Kidney (tissue), 22 donors: ENCODE data around the gene APOL2. TPM values are rescaled to one million over a fixed set of nuclear protein-coding genes. Genes with fewer than 3 reads are reported as not detected.

Source experiments
- DNase-seq, 5 donors: peaks; one replicate each; pipeline ENCODE4 v3.0.0-alpha.2; 2013 to 2020
- FAIRE-seq: peaks from 2 replicates; lab custom pipeline; 2012; peaks lifted over from hg19 to GRCh38; lab: Jason Lieb, UNC
- H3K27ac ChIP-seq, 2 donors: one replicate each; pipeline ENCODE4 v1.7.0; 2013; ENCODE audit warnings: low read depth in 2 of 2, low read length in 2 of 2, inconsistent platforms in 1 of 2
- H3K27me3 ChIP-seq: one replicate; pipeline ENCODE4 v1.7.1; 2013; ENCODE audit warnings: low read length, inconsistent platforms; ENCODE audit not compliant: control insufficient read depth, insufficient read depth
- H3K36me3 ChIP-seq, 3 donors: one replicate each; pipeline versions ENCODE4 v1.7.0 to v1.7.1; 2013; ENCODE audit warnings: low read length in 3 of 3, control low read depth in 1 of 3, inconsistent platforms in 1 of 3; ENCODE audit not compliant: insufficient read depth in 3 of 3, control insufficient read depth in 2 of 3
- H3K4me1 ChIP-seq, 3 donors: one replicate each; pipeline versions ENCODE4 v1.7.0 to v1.7.1; 2013; ENCODE audit warnings: low read length in 3 of 3, inconsistent platforms in 1 of 3, low read depth in 1 of 3; ENCODE audit not compliant: control insufficient read depth in 2 of 3, insufficient read depth in 2 of 3
- H3K4me3 ChIP-seq, 3 donors: one replicate each; pipeline versions ENCODE4 v1.7.0 to v1.8.1; 2013; ENCODE audit warnings: low read length in 3 of 3, control low read depth in 1 of 3, inconsistent platforms in 1 of 3
- H3K9ac ChIP-seq, 3 donors: one replicate each; pipeline versions ENCODE4 v1.7.0 to v1.7.1; 2013; ENCODE audit warnings: low read length in 3 of 3, control low read depth in 1 of 3, inconsistent platforms in 1 of 3
- H3K9me3 ChIP-seq, 3 donors: one replicate each; pipeline versions ENCODE4 v1.7.0 to v1.7.1; 2013; ENCODE audit warnings: low read length in 3 of 3, control low read depth in 1 of 3, inconsistent platforms in 1 of 3; ENCODE audit not compliant: control insufficient read depth in 2 of 3, insufficient read depth in 1 of 3
- CTCF ChIP-seq: IDR thresholded peaks from 3 replicates; pipeline ENCODE4 v1.5.1; 2012; ENCODE audit warnings: mild to moderate bottlenecking, moderate library complexity, borderline replicate concordance; ENCODE audit not compliant: insufficient read depth; ENCODE audit errors: extremely low read depth
- intact Hi-C: fragments of 100-400 bp; cut with DNase I; formaldehyde crosslinking; loops from one replicate; pipeline ENCODE4 v1.11.1; 2022
- long read RNA-seq, 10 donors: library from polyadenylated mRNA in 1 of 10; unstranded in 1 of 10; transcript quantifications; one replicate each; pipeline ENCODE4 v2.0.0 and lab custom pipeline, GENCODE V29; 2021 to 2026
- polyA plus RNA-seq: library from polyadenylated mRNA; stranded (reverse); fragments of 350-450 nt; fragmentation: Illumina TruSeq; extraction: RNeasy Lipid Tissue Mini Kit (QIAGEN cat#74804); gene quantifications from one replicate; pipeline ENCODE4 v1.2.3, GENCODE V29; 2014; ENCODE audit warnings: low read depth, low replicate concordance; ENCODE audit not compliant: insufficient read depth
- total RNA-seq: library from RNA; stranded (reverse); fragmentation: NEBNext Ultra II Directional; extraction: Animal tissue kit (Norgen Biotek cat#: 25700); gene quantifications from one replicate; pipeline ENCODE4 v1.2.1, GENCODE V29; 2021
- donor health status: control.
- donor health status: control.
- donor health status: control.
- donor health status: control.
- donor health status: control.
- donor health status: DM: yes; HTN: yes; CAD: no.
- donor health status: Normal renal cell carcinoma (clear cell type).

Gene APOL2, protein sequence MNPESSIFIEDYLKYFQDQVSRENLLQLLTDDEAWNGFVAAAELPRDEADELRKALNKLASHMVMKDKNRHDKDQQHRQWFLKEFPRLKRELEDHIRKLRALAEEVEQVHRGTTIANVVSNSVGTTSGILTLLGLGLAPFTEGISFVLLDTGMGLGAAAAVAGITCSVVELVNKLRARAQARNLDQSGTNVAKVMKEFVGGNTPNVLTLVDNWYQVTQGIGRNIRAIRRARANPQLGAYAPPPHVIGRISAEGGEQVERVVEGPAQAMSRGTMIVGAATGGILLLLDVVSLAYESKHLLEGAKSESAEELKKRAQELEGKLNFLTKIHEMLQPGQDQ
- total RNA-seq (48.8 TPM), polyA plus RNA-seq (34.8 TPM)
- long read RNA-seq, donor 1: 0 reads
- long read RNA-seq, donor 2, partial matches to known transcripts: 0 of 3 reads
- long read RNA-seq, donor 2, other reads (novel, unspliced or antisense): 0 of 3 reads
- long read RNA-seq, donor 3, transcript APOL2-202 (5 exons, 2,551 nt): major isoform, 6 of 10 reads
- long read RNA-seq, donor 3, partial matches to known transcripts: 0 of 10 reads
- long read RNA-seq, donor 3, other reads (novel, unspliced or antisense): 0 of 10 reads
- long read RNA-seq, donor 4, transcript APOL2-202 (5 exons, 2,551 nt): major isoform, 5 of 7 reads
- long read RNA-seq, donor 4, partial matches to known transcripts: 0 of 7 reads
- long read RNA-seq, donor 4, other reads (novel, unspliced or antisense): 0 of 7 reads
- long read RNA-seq, donor 5: 0 reads
- long read RNA-seq, donor 6, partial matches to known transcripts: 0 of 3 reads
- long read RNA-seq, donor 6, other reads (novel, unspliced or antisense): 0 of 3 reads
- long read RNA-seq, donor 7, transcript APOL2-202 (5 exons, 2,551 nt): major isoform, 8 of 24 reads
- long read RNA-seq, donor 7, partial matches to known transcripts: 2 of 24 reads
- long read RNA-seq, donor 7, other reads (novel, unspliced or antisense): 10 of 24 reads
- long read RNA-seq, donor 8, partial matches to known transcripts: 0 of 2 reads
- long read RNA-seq, donor 8, other reads (novel, unspliced or antisense): 0 of 2 reads
- long read RNA-seq, donor 9, partial matches to known transcripts: 0 of 5 reads
- long read RNA-seq, donor 9, other reads (novel, unspliced or antisense): 0 of 5 reads
- long read RNA-seq, donor 10, partial matches to known transcripts: 0 of 1 reads
- long read RNA-seq, donor 10, other reads (novel, unspliced or antisense): 0 of 1 reads

GRCh38 chr22:36239401-36240171 lies at the start of gene APOL2:
APOL2 (minus strand) TSS chr22:36239527; CDS start chr22:36233162, 6,365 bp downstream.
- no peaks in the 10 kb centered on the region for H3K27me3 ChIP-seq
- FAIRE-seq (peak; percentile 84), DNase-seq (peak; percentile 94 to 98 (median 95))
- peaks cover 0 to 4% (median 0%) of the 10 kb centered on the region in 3 donors for H3K36me3 ChIP-seq
- intact Hi-C loops: no loop called here
- peak within 1 kb of the TSS; percentile 99 for H3K4me3 ChIP-seq
- peak within 1 kb of the TSS; percentile 96 to 97 for H3K27ac ChIP-seq
- H3K9ac ChIP-seq: peak within 1 kb of the TSS; percentile 91 to 98 (median 97)
- H3K4me1 ChIP-seq: peaks cover 2 to 16% (median 9%) of the 10 kb centered on the region in 3 donors
- peak; percentile 72 for TF ChIP-seq CTCF
- no peaks in the 10 kb centered on the region for H3K9me3 ChIP-seq

- DNase-seq (peak in 1 of 5 donors; percentile 81), FAIRE-seq (no peak)
- H3K4me3 ChIP-seq: no peak overlapping the region
- intact Hi-C loops: no loop called here
- H3K36me3 ChIP-seq: peaks cover 2 to 75% (median 67%) of the 10 kb centered on the region in 3 donors
- no peaks in the 10 kb centered on the region for H3K4me1 ChIP-seq
- H3K9ac ChIP-seq: no peak overlapping the region
- no peaks in the 10 kb centered on the region for H3K27me3 ChIP-seq
- no peaks in the 10 kb centered on the region for H3K9me3 ChIP-seq
- TF ChIP-seq CTCF: no peak
- no peak overlapping the region for H3K27ac ChIP-seq
Measured at GRCh38 chr22:36288571-36289405, 49.5 kb upstream of the APOL2 start.
